Neural cell (in vitro differentiated cells): ENCODE measurements around the gene NCF2. TPM values are rescaled to one million over a fixed set of nuclear protein-coding genes. Genes with fewer than 3 reads are reported as not detected.

Experiments
- H2AFZ ChIP-seq: fragments of 200-600, 300-800 bp; sonication (generic), shearing (Covaris generic); 2 replicates; pipeline ENCODE4 v1.6.0; 2014; ENCODE audit warnings: low read depth, mild to moderate bottlenecking, antibody characterized with exemption, low read length, moderate library complexity
- H3F3A ChIP-seq: fragments of 200-600 bp; shearing (Covaris generic); 2 replicates; pipeline ENCODE4 v1.6.1; 2016; ENCODE audit warnings: mild to moderate bottlenecking, moderate library complexity, mixed read lengths, antibody characterized with exemption, low read length; ENCODE audit not compliant: insufficient read depth, poor library complexity, severe bottlenecking
- H3K27ac ChIP-seq: fragments of 200-600, 300-800 bp; sonication (generic), shearing (Covaris generic); 2 replicates; pipeline ENCODE4 v1.5.1; 2014; ENCODE audit warnings: mild to moderate bottlenecking, low read length, moderate library complexity
- H3K27me3 ChIP-seq: fragments of 300-800, 200-600 bp; sonication (generic), shearing (Covaris generic); 2 replicates; pipeline ENCODE4 v1.6.0; 2014; ENCODE audit warnings: mild to moderate bottlenecking, low read depth, low read length, moderate library complexity; ENCODE audit not compliant: insufficient read depth
- H3K36me3 ChIP-seq: fragments of 300-800, 200-600 bp; sonication (generic), shearing (Covaris generic); 2 replicates; pipeline ENCODE4 v1.5.1; 2014; ENCODE audit warnings: mild to moderate bottlenecking, antibody characterized with exemption, low read length, moderate library complexity; ENCODE audit not compliant: insufficient read depth
- H3K4me2 ChIP-seq: fragments of 300-800, 200-600 bp; sonication (generic), shearing (Covaris generic); 2 replicates; pipeline ENCODE4 v1.6.0; 2014; ENCODE audit warnings: mild to moderate bottlenecking, low read length
- H3K4me3 ChIP-seq: fragments of 300-800, 200-600 bp; sonication (generic), shearing (Covaris generic); 2 replicates; pipeline ENCODE4 v1.5.1; 2014; ENCODE audit warnings: mild to moderate bottlenecking, low read length, moderate library complexity
- H3K79me2 ChIP-seq: fragments of 200-600 bp; shearing (Covaris generic); replicated peaks from 2 replicates; pipeline ENCODE4 v1.6.0; 2014; ENCODE audit warnings: mild to moderate bottlenecking, low read length, moderate library complexity; ENCODE audit not compliant: insufficient read depth
- H3K9ac ChIP-seq: fragments of 300-800, 200-600 bp; sonication (generic), shearing (Covaris generic); 2 replicates; pipeline ENCODE4 v1.6.1; 2016; ENCODE audit warnings: mild to moderate bottlenecking, low read length, mixed read lengths
- H3K9me2 ChIP-seq: fragments of 200-600 bp; shearing (Covaris generic); 2 replicates; pipeline ENCODE4 v1.6.1; 2016; ENCODE audit warnings: mild to moderate bottlenecking, low read length, mixed read lengths; ENCODE audit not compliant: insufficient read depth
- H3K9me3 ChIP-seq: fragments of 200-600, 300-800 bp; sonication (generic), shearing (Covaris generic); 2 replicates; pipeline ENCODE4 v1.6.1; 2016; ENCODE audit warnings: mild to moderate bottlenecking, mixed run types, low read length, moderate library complexity, mixed read lengths
- H4K20me1 ChIP-seq: fragments of 200-600 bp; shearing (Covaris generic); 2 replicates; pipeline ENCODE4 v1.6.1; 2016; ENCODE audit warnings: mild to moderate bottlenecking, mixed run types; ENCODE audit not compliant: insufficient read depth
- EP300 ChIP-seq: fragments of 450-650 bp; conservative IDR thresholded peaks from 2 replicates; pipeline ENCODE4 v1.6.1; 2014; ENCODE audit warnings: antibody characterized with exemption, mild to moderate bottlenecking, moderate library complexity; ENCODE audit not compliant: poor library complexity, severe bottlenecking
- EZH2 ChIP-seq: fragments of 200-600, 300-800 bp; shearing (Covaris generic), sonication (generic); IDR thresholded peaks from 2 replicates; pipeline ENCODE4 v1.6.1; 2014; ENCODE audit warnings: antibody characterized with exemption, low read length, borderline replicate concordance, mild to moderate bottlenecking; ENCODE audit not compliant: insufficient read depth, poor library complexity, severe bottlenecking
- MXI1 ChIP-seq: fragments of 450-650 bp; conservative IDR thresholded peaks from 2 replicates; pipeline ENCODE4 v1.6.1; 2014; ENCODE audit warnings: antibody characterized with exemption, mild to moderate bottlenecking; ENCODE audit not compliant: poor library complexity, severe bottlenecking
- POLR2AphosphoS5 ChIP-seq: IDR thresholded peaks from 2 replicates; pipeline ENCODE4 v1.6.1; 2012
- RAD21 ChIP-seq: fragments of 450-650 bp; conservative IDR thresholded peaks from 2 replicates; pipeline ENCODE4 v1.6.1; 2014; ENCODE audit warnings: antibody characterized with exemption, mild to moderate bottlenecking, moderate library complexity
- REST ChIP-seq: IDR thresholded peaks from 2 replicates; pipeline ENCODE4 v1.6.1; 2012; ENCODE audit warnings: borderline replicate concordance
- SMC3 ChIP-seq: fragments of 450-650 bp; conservative IDR thresholded peaks from 2 replicates; pipeline ENCODE4 v1.6.1; 2014; ENCODE audit warnings: antibody characterized with exemption, mild to moderate bottlenecking, moderate library complexity; ENCODE audit not compliant: poor library complexity
- TAF1 ChIP-seq: IDR thresholded peaks from 2 replicates; pipeline ENCODE4 v1.6.1; 2012; ENCODE audit warnings: low read depth
- polyA plus RNA-seq: library from polyadenylated mRNA; depleted of rRNA; stranded (reverse); fragments of >200 nt; gene quantifications from 2 replicates; pipeline ENCODE4 v1.2.3, GENCODE V29; 2014
- TF ChIP-seq, protein P1 (sequence below): fragments of 450-650 bp; IDR thresholded peaks from 2 replicates; pipeline ENCODE4 v1.5.1; 2014; ENCODE audit warnings: antibody characterized with exemption, mild to moderate bottlenecking, moderate library complexity; ENCODE audit not compliant: poor library complexity, severe bottlenecking

NCF2 gene
- polyA plus RNA-seq, 1 donor from 2014 or later: not detected

- Histone ChIP-seq H3K27ac (no peak overlapping the region), H3K79me2 (no peaks in the 10 kb centered on the region), H4K20me1 (no peaks in the 10 kb centered on the region), H3K4me2 (no peak overlapping the region), H3K9me2 (no peaks in the 10 kb centered on the region), H3K4me3 (no peak overlapping the region), H3K27me3 (no peaks in the 10 kb centered on the region), H3F3A (no peaks in the 10 kb centered on the region), H3K36me3 (no peaks in the 10 kb centered on the region), H3K9ac (no peak overlapping the region), H2AFZ (no peak overlapping the region), H3K9me3 (no peaks in the 10 kb centered on the region)
- TF ChIP-seq, protein P1, sequence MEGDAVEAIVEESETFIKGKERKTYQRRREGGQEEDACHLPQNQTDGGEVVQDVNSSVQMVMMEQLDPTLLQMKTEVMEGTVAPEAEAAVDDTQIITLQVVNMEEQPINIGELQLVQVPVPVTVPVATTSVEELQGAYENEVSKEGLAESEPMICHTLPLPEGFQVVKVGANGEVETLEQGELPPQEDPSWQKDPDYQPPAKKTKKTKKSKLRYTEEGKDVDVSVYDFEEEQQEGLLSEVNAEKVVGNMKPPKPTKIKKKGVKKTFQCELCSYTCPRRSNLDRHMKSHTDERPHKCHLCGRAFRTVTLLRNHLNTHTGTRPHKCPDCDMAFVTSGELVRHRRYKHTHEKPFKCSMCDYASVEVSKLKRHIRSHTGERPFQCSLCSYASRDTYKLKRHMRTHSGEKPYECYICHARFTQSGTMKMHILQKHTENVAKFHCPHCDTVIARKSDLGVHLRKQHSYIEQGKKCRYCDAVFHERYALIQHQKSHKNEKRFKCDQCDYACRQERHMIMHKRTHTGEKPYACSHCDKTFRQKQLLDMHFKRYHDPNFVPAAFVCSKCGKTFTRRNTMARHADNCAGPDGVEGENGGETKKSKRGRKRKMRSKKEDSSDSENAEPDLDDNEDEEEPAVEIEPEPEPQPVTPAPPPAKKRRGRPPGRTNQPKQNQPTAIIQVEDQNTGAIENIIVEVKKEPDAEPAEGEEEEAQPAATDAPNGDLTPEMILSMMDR: no peak
- no peak for TF ChIP-seq POLR2AphosphoS5
- no peak for TF ChIP-seq REST
- TF ChIP-seq EZH2: no peak
- TF ChIP-seq MXI1: no peak
- no peak for TF ChIP-seq EP300
Measured at GRCh38 chr1:183589384-183589783, 875 bp downstream of the NCF2 start.

DNA sequence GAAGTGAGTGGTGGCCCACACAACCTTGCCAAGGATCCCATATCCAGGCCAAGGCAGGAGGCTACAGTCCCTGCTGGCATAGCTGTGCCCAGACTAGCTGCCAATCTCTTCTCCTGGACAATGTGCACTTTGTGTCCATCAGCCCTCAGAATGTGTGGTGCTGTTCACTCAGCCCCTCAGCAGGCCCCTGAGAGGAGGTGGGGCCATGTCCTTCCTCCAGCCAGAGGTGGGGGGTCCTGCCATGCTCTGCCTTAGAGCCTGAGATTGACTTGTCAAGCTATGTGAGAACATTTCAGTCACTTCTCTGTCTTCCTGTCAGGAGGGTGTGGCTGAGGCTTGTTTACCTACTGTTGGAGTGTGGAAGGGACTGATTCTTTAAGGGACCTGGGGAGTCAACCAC lies 1.4 kb downstream of the NCF2 start:
- Histone ChIP-seq H3K36me3 (no peaks in the 10 kb centered on the region), H3K4me2 (no peak overlapping the region), H3K4me3 (no peak overlapping the region), H3F3A (no peaks in the 10 kb centered on the region), H2AFZ (no peak overlapping the region), H3K79me2 (no peaks in the 10 kb centered on the region), H3K27me3 (no peaks in the 10 kb centered on the region), H3K9me2 (no peaks in the 10 kb centered on the region), H3K27ac (no peak overlapping the region), H4K20me1 (no peaks in the 10 kb centered on the region), H3K9ac (no peak overlapping the region), H3K9me3 (no peaks in the 10 kb centered on the region)
- TF ChIP-seq MXI1 (no peak), SMC3 (no peak), EP300 (no peak), RAD21 (no peak), TAF1 (no peak), EZH2 (no peak), POLR2AphosphoS5 (no peak), REST (no peak)
- TF ChIP-seq, protein P1: no peak
